Measurements from ENCODE around the gene NCAPD3.
"Not testable (repeated sequence)": the region's sequence is repeated elsewhere in the genome, so short reads cannot be mapped to it uniquely, and the experiment has no call there.

The NCAPD3 gene

DNA sequence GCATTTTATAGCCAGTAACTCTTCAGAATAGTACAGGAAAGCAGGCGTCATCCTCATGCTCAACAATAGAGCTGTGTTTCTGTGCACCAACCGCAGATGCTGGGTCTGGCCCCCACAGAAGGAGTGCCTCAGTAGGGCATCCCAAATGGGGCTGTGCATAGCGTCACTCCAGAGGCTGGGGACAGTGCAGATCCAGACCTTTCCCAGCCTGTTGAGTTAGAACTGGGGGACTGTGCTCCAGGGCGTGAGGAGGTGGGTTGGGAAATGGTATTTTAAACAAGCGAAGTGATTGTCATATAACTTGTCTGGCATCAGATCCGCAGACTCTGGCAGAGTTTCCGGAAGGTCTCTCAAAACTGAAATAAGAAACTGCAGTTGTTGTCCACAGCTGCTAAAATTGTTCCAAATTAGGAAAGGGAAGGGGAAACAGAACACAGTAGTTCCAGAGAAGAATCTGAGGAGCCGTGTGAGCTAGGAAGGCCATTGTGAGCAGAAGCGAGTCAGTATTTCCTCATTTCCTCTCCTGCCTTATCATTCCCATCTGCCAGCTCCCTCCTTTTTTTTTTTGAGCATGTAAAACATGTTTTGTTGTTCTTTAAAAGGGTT, 102.7 kb downstream of the NCAPD3 start:
- no peak for DNase-seq

DNA sequence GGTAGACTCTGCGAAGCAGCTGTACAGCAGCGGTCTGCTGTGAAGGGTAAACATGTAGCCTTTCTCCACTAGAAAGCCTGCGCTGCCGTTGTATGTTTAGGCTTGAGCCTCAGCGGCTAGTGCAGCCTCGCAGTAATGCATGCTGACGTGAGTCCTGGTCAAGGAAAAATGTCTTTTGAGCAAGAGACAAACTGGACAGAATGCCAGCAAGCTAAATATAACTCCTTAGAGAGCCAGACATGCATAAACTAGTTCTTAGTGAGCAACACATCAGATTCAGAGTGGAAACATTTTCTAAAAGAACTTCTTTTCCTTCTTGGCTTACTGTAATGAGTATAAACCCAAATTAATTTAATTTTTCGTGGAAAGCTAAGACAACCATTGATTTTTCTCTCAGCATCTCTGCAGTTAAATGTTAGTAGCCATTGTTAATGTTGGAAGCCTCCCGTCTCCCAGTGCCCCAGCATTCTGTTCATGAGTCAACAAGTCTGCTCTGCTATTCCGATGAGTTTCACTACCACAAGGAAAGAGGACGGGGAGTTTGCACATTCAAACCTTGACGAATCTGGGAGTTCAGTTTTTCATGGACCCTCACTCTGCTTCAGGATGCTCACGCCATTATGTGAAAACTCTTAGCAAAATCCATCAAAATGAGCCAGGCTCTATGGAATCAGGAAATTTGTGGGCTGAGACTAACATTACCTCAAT, 103.5 kb downstream of the NCAPD3 start:
- no peak for DNase-seq

DNA sequence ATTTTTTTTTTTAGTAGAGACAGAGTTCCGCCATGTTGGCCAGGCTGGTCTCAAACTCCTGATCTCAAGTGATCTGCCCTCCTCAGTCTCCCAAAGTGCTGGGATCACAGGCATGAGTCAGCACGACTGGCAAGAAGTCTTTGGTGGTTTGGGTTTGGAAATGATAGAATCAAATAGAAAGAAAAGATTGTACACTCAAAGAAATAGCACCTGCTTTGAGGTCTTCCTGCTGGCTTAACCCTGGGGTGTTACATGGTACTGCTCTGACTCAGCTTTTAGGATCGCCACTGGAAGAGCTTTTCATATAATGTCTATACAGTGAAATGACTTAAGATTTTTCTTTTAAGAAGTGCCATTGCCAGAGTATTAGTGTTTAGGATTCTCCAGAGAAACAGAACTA, 104.7 kb downstream of the NCAPD3 start:
- no peak for DNase-seq

DNA sequence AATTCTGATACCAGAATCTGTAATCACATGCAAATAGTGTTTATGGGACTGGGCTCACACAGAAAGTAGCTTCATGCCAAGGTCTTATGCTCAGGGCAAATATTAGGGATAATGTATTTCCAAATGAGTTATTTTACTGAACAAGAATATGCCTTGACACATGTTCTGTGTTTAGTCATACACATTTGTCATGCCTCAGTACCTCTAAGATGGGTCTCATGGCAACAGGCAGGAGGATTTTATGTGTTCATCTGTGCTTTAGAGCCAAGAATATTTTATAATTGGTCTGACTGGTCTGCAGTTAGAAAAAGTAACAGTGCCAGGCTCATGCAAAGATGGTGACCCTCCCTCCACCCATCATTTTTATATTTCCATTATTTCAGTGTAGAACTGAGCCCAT, 105.8 kb downstream of the NCAPD3 start:
- DNase-seq: no peak

DNA sequence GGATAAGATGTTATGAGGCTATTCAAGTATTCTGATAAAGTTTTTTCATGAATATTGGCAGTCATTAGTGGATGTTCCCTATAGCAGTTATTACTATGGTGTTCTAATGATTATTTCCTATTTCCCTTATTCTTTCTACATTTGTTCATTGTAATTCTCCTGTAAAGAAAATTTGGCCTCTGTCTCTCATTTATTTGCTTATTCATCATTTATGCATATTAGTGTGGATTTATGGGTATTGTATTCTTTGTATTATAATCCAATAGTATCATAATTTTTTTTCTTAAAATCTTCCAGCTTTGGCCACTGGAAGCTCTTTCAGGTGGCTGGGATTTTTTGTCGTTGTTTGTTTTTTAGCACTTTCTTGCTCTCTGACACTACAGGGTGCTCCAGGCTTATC, 107.6 kb downstream of the NCAPD3 start:
- DNase-seq: no peak

DNA sequence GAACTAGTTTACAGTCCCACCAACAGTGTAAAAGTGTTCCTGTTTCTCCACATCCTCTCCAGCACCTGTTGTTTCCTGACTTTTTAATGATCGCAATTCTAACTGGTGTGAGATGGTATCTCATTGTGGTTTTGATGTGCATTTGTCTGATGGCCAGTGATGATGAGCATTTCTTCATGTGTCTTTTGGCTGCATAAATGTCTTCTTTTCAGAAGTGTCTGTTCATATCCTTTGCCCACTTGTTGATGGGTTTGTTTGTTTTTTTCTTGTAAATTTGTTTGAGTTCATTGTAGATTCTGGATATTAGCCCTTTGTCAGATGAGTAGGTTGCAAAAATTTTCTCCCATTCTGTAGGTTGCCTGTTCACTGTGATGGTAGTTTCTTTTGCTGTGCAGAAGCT, 110.0 kb downstream of the NCAPD3 start:
- DNase-seq: not testable (repeated sequence)

DNA sequence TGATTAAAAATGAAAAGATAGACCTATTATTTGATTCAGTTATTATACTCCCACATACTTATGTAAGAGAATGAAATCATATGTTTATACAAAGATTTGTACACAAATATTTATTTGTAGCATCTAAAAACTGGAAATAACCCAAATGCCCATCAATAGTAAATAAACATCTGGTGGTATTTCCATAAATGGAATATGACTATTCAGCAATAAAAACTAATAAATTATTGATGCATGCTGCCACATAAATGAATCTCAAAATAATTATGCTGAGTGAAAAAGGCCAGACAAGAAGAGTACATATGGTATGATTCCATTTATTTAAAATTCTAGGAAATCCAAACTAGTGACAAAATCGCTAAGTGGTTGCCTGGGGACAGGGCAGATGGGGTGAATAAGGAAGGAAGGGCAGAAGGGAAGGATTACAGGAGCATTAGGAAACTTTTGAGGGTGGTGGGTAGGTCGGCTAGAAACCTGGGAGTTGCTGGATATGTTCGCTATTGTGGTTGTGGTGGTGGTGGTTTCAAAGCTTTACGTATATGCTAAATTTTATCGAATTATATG, 113.4 kb downstream of the NCAPD3 start:
- DNase-seq: no peak

Measured in CD4-positive, alpha-beta T cell treated with Interleukin-17A for 4 hours (primary cell).